Measurements from ENCODE around the gene PAN3.
"Not testable (repeated sequence)": the region's sequence is repeated elsewhere in the genome, so short reads cannot be mapped to it uniquely, and the experiment has no call there.

Gene PAN3

GRCh38 chr13:28138756-28139470 is 568 bp downstream of the PAN3 start:
- peak; percentile 85 for DNase-seq (ENCODE audit: low spot score)

GRCh38 chr13:28140433-28141125 is 2.2 kb downstream of the PAN3 start:
- DNase-seq (ENCODE audit: low spot score) = no peak

- not testable (repeated sequence) for DNase-seq (ENCODE audit: low spot score)
Observed at GRCh38 chr13:28141542-28141941, 3.2 kb downstream of the PAN3 start.

GRCh38 chr13:28145049-28145448 is 6.7 kb downstream of the PAN3 start:
- no peak for DNase-seq (ENCODE audit: low spot score)

GRCh38 chr13:28147495-28147894 is 9.2 kb downstream of the PAN3 start:
- DNase-seq (ENCODE audit: low spot score) = peak; percentile 9

- DNase-seq (ENCODE audit: low spot score) = no peak
Observed at GRCh38 chr13:28159057-28159456, 20.7 kb downstream of the PAN3 start.

- no peak for DNase-seq (ENCODE audit: low spot score)
Observed at GRCh38 chr13:28161370-28161769, 23.0 kb downstream of the PAN3 start.

GRCh38 chr13:28163587-28163986 is 25.2 kb downstream of the PAN3 start:
- no peak for DNase-seq (ENCODE audit: low spot score)

- no peak for DNase-seq (ENCODE audit: low spot score)
Observed at GRCh38 chr13:28166257-28166656, 27.9 kb downstream of the PAN3 start.

GRCh38 chr13:28171266-28171665 is 32.9 kb downstream of the PAN3 start:
- no peak for DNase-seq (ENCODE audit: low spot score)

- no peak for DNase-seq (ENCODE audit: low spot score)
Observed at GRCh38 chr13:28172947-28173346, 34.6 kb downstream of the PAN3 start.

- no peak for DNase-seq (ENCODE audit: low spot score)
Observed at GRCh38 chr13:28173793-28174192, 35.4 kb downstream of the PAN3 start.

- no peak for DNase-seq (ENCODE audit: low spot score)
Observed at GRCh38 chr13:28177327-28177726, 39.0 kb downstream of the PAN3 start.

- DNase-seq (ENCODE audit: low spot score) = no peak
Observed at GRCh38 chr13:28177877-28178276, 39.5 kb downstream of the PAN3 start.

GRCh38 chr13:28179974-28180373 is 41.6 kb downstream of the PAN3 start:
- DNase-seq (ENCODE audit: low spot score) = no peak

- no peak for DNase-seq (ENCODE audit: low spot score)
Observed at GRCh38 chr13:28181413-28181812, 43.1 kb downstream of the PAN3 start.

GRCh38 chr13:28185256-28185655 is 46.9 kb downstream of the PAN3 start:
- DNase-seq (ENCODE audit: low spot score) = no peak

- no peak for DNase-seq (ENCODE audit: low spot score)
Observed at GRCh38 chr13:28199089-28199488, 60.7 kb downstream of the PAN3 start.

GRCh38 chr13:28204043-28204442 is 65.7 kb downstream of the PAN3 start:
- no peak for DNase-seq (ENCODE audit: low spot score)

- DNase-seq (ENCODE audit: low spot score) = peak; percentile 40
Observed at GRCh38 chr13:28204690-28205443, 66.5 kb downstream of the PAN3 start.

- no peak for DNase-seq (ENCODE audit: low spot score)
Observed at GRCh38 chr13:28218679-28219078, 80.3 kb downstream of the PAN3 start.

- peak; percentile 1 for DNase-seq (ENCODE audit: low spot score)
Observed at GRCh38 chr13:28219408-28220099, 81.2 kb downstream of the PAN3 start.

All from activated CD4-positive, alpha-beta T cell treated with anti-CD3 and anti-CD28 coated beads, Interleukin-2, Interleukin-4, amounts not matched to agents 100 ng/mL and 50 ng/mL, durations not matched to agents 16 hours and 8 hours (primary cell).